ENCODE results near the gene KIAA1755.

Gene KIAA1755

GRCh38 chr20:38246357-38247165, 14.0 kb downstream of the KIAA1755 start:
- TF ChIP-seq ZFX (IDR thresholded peaks at IDR 0.05; ENCODE audit: borderline replicate concordance) (no peak), CTCF (IDR thresholded peaks at IDR 0.05) (no peak)
- H3K27ac ChIP-seq = no peak overlapping the region

GRCh38 chr20:38245753-38246152, 14.8 kb downstream of the KIAA1755 start:
- no peak for TF ChIP-seq CTCF (IDR thresholded peaks at IDR 0.05)
- TF ChIP-seq ZFX (IDR thresholded peaks at IDR 0.05; ENCODE audit: borderline replicate concordance) = no peak
- H3K27ac ChIP-seq = no peak overlapping the region

- TF ChIP-seq ZFX (IDR thresholded peaks at IDR 0.05; ENCODE audit: borderline replicate concordance) (no peak), CTCF (IDR thresholded peaks at IDR 0.05) (no peak)
- H3K27ac ChIP-seq = no peak overlapping the region
Observed at GRCh38 chr20:38243709-38244020, 16.9 kb downstream of the KIAA1755 start.

- TF ChIP-seq ZFX (IDR thresholded peaks at IDR 0.05; ENCODE audit: borderline replicate concordance) = no peak
- peak; percentile 79 for TF ChIP-seq CTCF (IDR thresholded peaks at IDR 0.05)
- H3K27ac ChIP-seq = no peak overlapping the region
Observed at GRCh38 chr20:38242848-38243708, 17.5 kb downstream of the KIAA1755 start.

GRCh38 chr20:38241201-38241600, 19.3 kb downstream of the KIAA1755 start:
- no peak overlapping the region for H3K27ac ChIP-seq
- TF ChIP-seq CTCF (IDR thresholded peaks at IDR 0.05) (no peak), ZFX (IDR thresholded peaks at IDR 0.05; ENCODE audit: borderline replicate concordance) (no peak)

GRCh38 chr20:38239441-38239840, 21.1 kb downstream of the KIAA1755 start:
- no peak overlapping the region for H3K27ac ChIP-seq
- no peak for TF ChIP-seq ZFX (IDR thresholded peaks at IDR 0.05; ENCODE audit: borderline replicate concordance)
- TF ChIP-seq CTCF (IDR thresholded peaks at IDR 0.05) = no peak

- TF ChIP-seq CTCF (IDR thresholded peaks at IDR 0.05) = no peak
Observed at GRCh38 chr20:38238829-38239228, 21.7 kb downstream of the KIAA1755 start.

More at GRCh38 chr20:38238829-38239228, 21.7 kb downstream of the KIAA1755 start:
- H3K27ac ChIP-seq = no peak overlapping the region
